Mucosa of stomach (tissue), 1 donor: ENCODE data around the gene BEAN1.
A peak's percentile ranks its signal among the peaks of the same experiment; 100 is the strongest.

Experiments used
- H3K27me3 ChIP-seq: one replicate; pipeline ENCODE4 v1.7.0; 2013; ENCODE audit warnings: mild to moderate bottlenecking, low read length; ENCODE audit not compliant: control insufficient read depth, insufficient read depth
- H3K36me3 ChIP-seq: one replicate; pipeline ENCODE4 v1.7.0; 2013; ENCODE audit warnings: low read length; ENCODE audit not compliant: control insufficient read depth, insufficient read depth
- H3K4me1 ChIP-seq: one replicate; pipeline ENCODE4 v1.7.0; 2013; ENCODE audit warnings: mild to moderate bottlenecking, low read length; ENCODE audit not compliant: control insufficient read depth, insufficient read depth
- H3K4me3 ChIP-seq: one replicate; pipeline ENCODE4 v1.7.0; 2013; ENCODE audit warnings: low read length
- H3K9ac ChIP-seq: one replicate; pipeline ENCODE4 v1.7.0; 2013; ENCODE audit warnings: mild to moderate bottlenecking, low read length, moderate library complexity
- H3K9me3 ChIP-seq: one replicate; pipeline ENCODE4 v1.7.0; 2013; ENCODE audit warnings: mild to moderate bottlenecking, low read length, moderate library complexity; ENCODE audit not compliant: control insufficient read depth
- donor health status: Pancreatic carcinoma.

The BEAN1 gene

DNA sequence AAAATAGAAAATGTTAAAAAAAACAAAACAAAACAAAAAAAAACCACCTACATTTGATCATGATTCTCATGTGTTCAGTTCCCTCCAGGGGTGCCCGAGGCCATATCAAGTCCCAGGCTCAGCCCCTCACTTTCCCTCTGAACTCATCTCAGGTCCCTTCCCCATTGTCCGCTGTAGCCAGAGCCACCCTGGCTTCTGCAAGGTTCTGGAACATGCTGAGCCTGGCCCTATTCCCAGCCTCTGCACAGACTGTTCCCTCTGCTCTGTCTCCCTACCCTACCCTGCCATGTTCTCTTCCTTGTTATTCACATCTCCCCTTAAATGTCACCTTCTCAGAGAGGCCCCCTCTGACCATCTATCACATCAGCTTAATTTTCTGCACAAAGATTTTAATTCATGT, 75.9 kb downstream of the BEAN1 start:
- no peak overlapping the region for H3K4me3 ChIP-seq
- no peaks in the 10 kb centered on the region for H3K36me3 ChIP-seq
- no peaks in the 10 kb centered on the region for H3K27me3 ChIP-seq
- no peaks in the 10 kb centered on the region for H3K9me3 ChIP-seq
- H3K4me1 ChIP-seq = peaks cover 6% of the 10 kb centered on the region
- no peak overlapping the region for H3K9ac ChIP-seq

DNA sequence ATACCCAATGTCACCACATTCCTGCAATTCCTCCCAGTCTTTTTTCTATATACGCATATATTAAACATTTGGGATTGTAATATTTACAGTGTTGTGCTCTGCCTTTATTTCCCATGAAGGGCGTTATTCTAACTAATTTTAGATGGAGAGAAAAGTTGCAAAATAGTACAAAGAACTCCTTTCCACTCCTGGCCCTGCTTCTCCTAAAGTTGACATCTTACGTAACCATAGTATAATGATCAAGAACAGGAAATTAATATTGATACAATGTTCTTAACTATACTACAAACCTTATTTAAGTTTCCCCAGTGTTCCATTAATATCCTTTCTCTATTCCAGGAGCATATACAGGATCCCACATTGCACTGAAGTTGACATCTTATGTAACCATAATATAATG, 76.5 kb downstream of the BEAN1 start:
- Histone ChIP-seq H3K36me3 (no peaks in the 10 kb centered on the region), H3K9me3 (no peaks in the 10 kb centered on the region), H3K27me3 (no peaks in the 10 kb centered on the region), H3K4me3 (no peak overlapping the region), H3K4me1 (peaks cover 12% of the 10 kb centered on the region), H3K9ac (no peak overlapping the region)

DNA sequence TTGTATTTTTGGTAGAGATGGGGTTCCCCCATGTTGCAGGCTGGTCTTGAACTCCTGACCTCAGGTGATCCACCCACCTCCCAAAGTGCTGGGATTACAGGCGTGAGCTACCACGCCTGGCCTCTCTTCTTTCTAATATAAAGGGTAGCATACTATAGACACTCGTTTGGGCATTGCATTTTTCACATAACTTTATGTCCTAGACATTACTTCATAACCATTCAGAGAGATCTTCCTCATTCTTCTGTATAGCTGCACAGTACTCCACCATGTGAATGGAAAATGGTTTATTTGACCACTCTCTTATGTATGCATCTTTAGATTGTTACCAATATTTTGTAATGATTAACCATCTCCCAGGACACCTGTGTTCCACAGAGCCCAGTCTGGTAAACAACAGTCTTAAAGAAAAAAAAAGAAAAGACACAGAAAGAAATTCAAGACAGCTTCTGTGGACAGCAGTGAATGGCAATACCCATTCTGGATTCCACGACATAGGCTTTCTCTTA, 80.7 kb downstream of the BEAN1 start:
- Histone ChIP-seq H3K4me1 (peaks cover 44% of the 10 kb centered on the region), H3K27me3 (no peaks in the 10 kb centered on the region), H3K36me3 (no peaks in the 10 kb centered on the region), H3K9me3 (no peaks in the 10 kb centered on the region), H3K4me3 (no peak overlapping the region), H3K9ac (no peak overlapping the region)

DNA sequence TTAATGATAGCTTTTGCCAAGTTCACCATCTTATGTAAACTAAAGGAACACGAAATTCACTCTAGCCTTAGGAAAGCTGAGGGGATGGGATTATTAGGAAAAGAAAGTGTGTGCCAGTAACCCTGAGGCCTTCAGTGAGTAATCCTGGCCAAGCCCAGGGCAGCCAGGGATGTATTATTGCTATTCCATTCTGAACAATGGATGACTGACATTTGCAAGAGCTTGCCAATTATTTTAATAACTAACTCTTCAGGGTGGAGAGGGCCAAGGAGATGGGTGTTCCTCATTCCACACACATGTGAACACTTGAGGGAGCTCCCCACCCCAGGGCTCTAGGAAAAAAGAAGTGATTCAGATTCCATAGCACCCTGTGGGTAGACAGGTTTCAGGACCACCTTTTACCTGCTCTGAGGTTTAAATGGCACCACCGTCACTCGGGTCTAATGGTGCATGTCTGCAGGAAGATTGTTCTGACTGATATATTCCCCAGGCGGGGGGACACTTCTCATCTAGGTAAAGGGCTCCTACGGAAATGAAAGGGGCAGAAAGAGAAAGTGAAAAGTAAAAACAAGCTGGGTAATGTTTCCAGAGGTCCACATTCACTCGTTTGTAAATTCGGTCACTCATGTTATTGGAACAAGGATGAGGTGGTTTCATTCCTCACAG, 81.3 kb downstream of the BEAN1 start:
- Histone ChIP-seq H3K4me3 (no peak overlapping the region), H3K4me1 (peaks cover 48% of the 10 kb centered on the region)

DNA sequence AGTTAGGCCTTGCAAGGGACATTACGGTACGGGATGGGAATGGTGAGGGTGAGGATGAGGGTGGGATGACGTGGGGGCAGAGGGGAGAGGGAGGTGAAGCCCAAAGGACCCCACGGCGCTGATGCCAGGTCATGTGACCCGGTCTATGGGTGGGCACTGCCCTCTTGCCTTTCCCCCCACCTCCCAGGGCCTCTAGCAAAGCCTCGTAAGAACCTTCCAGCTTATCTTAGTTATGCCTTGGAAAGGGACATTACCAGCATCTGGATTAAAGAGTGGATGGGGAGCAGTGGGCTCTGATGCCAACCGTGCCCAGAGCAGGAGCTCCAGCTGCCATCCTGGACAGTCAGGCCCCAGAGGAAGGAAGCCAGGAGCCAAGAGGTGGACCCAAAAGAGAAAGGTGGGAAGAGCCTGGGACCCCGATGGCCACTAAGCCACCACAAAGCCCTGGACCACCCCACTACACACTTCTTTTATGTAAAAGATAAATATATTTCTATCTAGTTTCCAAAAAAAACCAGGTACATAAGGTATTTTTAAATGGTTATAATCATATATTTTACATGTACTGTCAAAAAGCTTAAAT, 81.9 kb downstream of the BEAN1 start:
- H3K9me3 ChIP-seq = no peaks in the 10 kb centered on the region
- H3K4me3 ChIP-seq = no peak overlapping the region
- no peaks in the 10 kb centered on the region for H3K27me3 ChIP-seq
- H3K9ac ChIP-seq = peak overlapping the region; percentile 29
- peaks cover 48% of the 10 kb centered on the region for H3K4me1 ChIP-seq
- no peaks in the 10 kb centered on the region for H3K36me3 ChIP-seq

More for the DNA sequence above, 81.3 kb downstream of the BEAN1 start:
- Histone ChIP-seq H3K27me3 (no peaks in the 10 kb centered on the region), H3K9me3 (no peaks in the 10 kb centered on the region), H3K9ac (peak overlapping the region; percentile 29), H3K36me3 (no peaks in the 10 kb centered on the region)

DNA sequence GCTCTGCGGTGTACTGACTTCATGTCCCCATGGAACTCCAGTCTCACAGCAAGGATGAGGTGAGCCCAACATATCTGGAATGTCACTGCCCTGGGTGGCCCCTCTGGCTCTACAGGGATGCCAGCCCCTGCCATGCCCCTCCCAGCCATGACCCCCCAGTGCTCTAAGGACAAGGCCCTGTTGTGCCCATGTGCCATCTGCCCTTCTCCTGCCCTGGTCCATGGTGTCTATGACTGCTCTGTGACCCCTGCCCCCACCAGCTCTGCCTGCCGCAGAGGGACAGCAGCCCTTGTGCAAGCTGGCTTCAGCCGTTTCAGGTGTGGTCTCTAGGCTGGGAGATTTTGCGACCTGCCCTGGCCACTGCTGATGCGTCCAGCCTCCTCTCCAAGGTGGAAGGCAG, 82.5 kb downstream of the BEAN1 start:
- H3K4me1 ChIP-seq = peaks cover 48% of the 10 kb centered on the region

DNA sequence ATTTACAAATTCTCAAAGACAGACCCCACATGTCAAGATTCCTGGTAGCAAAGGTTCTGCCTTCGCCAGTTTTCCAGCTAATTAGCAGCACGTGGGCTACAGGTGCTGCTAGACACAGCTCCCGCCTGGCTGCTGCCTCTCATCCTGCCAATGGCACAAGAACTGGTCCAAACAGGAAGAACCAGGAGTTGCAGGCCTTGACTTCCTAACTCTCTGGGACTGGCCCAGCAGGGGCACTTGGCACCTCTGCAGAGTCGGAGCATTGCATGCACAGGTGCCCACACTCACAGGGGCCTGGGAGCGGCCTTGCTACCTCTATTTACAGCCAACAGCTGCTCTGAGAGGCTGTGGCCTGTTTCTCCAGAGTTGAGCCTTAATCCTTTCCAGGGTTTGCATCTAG, 83.2 kb downstream of the BEAN1 start:
- Histone ChIP-seq H3K9me3 (no peaks in the 10 kb centered on the region), H3K9ac (no peak overlapping the region), H3K4me1 (peaks cover 50% of the 10 kb centered on the region), H3K36me3 (peaks cover 1% of the 10 kb centered on the region), H3K4me3 (no peak overlapping the region), H3K27me3 (no peaks in the 10 kb centered on the region)

More for the DNA sequence above, 82.5 kb downstream of the BEAN1 start:
- no peaks in the 10 kb centered on the region for H3K36me3 ChIP-seq
- no peak overlapping the region for H3K4me3 ChIP-seq
- H3K27me3 ChIP-seq = no peaks in the 10 kb centered on the region
- H3K9me3 ChIP-seq = no peaks in the 10 kb centered on the region
- H3K9ac ChIP-seq = no peak overlapping the region

DNA sequence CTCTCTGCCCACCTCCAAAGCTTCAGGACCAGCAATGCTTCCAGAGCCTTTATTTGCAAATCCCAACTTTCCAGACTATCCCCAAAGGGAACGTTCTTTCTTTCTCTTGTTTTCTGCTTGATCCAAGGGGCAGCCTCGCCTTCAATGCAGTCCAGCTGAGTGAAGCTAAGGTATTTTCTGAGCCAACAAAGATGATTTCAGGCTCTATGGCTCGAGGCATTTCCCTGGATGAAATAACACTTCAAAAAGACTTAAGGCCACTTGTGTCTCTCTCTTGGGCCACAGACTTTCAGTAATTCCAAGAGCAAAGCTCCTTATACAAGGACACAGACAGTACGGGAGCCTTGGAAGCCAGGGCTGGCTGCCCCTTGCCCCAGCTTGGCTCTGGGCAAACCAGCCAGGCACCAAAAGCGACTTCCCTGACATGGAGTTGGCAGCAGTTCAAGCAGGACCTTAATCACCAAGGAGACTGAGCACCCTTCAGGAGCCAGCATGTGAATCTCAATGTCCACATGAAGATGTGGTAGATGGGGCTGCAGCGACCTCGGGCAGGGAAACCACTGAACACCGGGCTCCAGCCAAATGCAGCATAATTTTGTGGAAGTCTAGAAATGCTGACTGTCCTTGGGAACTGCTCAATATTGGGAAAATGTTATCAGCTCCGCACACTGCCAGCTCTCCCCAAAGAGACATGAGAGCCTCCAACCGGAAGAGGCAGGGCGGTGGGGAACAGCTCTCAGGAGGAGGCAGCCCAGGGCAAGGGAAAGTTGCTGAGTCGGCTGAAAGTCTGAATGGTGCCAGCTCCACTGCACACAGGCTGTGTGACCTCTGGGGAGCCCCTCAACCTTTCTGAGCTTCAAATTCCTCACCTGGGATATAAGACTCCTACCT, 83.9 kb downstream of the BEAN1 start:
- Histone ChIP-seq H3K4me1 (peaks cover 57% of the 10 kb centered on the region), H3K9me3 (no peaks in the 10 kb centered on the region), H3K27me3 (no peaks in the 10 kb centered on the region), H3K9ac (no peak overlapping the region), H3K4me3 (peak overlapping the region; percentile 5), H3K36me3 (peaks cover 4% of the 10 kb centered on the region)

DNA sequence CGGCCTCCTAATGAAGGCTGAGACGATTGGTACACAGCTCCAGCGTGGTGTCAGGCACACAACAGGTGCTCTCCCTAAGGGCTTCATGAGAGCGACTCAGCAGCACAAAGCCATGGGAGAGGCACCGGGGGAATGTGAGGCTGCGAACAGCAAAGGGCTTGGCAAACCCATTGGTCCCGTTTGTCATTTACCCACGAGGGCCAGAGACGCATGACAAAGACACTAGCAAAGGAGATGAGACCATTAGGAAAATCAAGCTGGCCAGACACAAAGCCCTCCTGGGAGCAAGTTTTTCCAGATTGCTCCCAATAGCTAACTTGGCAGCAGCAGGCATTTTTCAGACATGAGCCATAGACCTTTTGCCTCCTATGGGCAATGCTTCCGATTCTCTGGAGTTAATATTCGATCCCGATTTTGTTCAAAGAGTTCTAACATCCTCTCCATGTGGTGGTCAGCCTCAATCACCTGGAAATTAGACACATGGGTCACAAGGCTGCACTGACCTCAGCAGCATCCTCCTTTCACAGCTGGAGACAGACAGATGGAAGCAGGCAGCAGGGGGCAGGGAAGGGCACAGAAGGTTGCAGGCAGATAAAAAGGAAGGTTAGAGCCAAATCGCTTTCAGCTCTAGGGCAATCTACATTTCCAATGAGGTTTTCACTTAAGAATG, 84.6 kb downstream of the BEAN1 start:
- Histone ChIP-seq H3K36me3 (peaks cover 4% of the 10 kb centered on the region), H3K9me3 (no peaks in the 10 kb centered on the region), H3K4me3 (peak overlapping the region; percentile 5), H3K9ac (no peak overlapping the region), H3K4me1 (peaks cover 65% of the 10 kb centered on the region), H3K27me3 (no peaks in the 10 kb centered on the region)

DNA sequence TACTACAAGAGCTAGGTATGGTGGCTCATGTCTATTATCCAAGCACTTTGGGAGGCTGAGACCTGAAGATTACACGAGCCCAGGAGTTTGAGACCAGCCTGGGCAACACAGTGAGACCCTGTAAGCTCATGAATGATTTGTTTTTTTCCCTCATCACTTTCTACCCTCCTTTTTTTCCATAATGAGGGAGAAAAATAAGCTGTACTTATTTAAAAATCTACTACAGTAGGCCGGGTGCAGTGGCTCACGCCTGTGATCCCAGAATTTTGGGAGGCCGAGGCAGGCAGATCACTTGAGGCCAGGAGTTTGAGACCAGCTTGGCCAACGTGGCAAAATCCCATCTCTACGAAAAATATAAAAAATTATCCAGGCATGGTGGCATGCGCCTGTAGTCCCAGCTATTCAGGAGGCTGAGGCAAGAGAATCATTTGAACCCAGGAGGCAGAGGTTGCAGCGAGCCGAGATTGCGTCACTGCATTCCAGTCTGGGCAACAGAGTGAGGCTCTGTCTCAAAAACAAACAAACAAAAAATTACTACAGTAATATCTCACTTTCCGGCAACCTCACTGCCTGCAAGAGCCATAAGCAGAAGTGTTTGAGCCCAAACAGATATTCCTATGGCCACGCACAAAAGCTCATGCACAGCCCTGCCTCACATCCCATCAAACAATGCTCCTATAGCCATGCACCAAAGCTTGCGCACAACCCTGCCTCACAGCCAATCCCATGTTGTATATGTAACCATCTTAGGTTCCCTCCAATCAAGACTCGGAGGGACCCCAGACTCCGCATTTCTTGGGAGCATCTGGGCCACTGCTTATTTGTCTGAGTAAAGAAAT, 85.4 kb downstream of the BEAN1 start:
- Histone ChIP-seq H3K9ac (no peak overlapping the region), H3K27me3 (no peaks in the 10 kb centered on the region), H3K4me1 (peaks cover 71% of the 10 kb centered on the region), H3K9me3 (no peaks in the 10 kb centered on the region), H3K4me3 (no peak overlapping the region), H3K36me3 (peaks cover 4% of the 10 kb centered on the region)

DNA sequence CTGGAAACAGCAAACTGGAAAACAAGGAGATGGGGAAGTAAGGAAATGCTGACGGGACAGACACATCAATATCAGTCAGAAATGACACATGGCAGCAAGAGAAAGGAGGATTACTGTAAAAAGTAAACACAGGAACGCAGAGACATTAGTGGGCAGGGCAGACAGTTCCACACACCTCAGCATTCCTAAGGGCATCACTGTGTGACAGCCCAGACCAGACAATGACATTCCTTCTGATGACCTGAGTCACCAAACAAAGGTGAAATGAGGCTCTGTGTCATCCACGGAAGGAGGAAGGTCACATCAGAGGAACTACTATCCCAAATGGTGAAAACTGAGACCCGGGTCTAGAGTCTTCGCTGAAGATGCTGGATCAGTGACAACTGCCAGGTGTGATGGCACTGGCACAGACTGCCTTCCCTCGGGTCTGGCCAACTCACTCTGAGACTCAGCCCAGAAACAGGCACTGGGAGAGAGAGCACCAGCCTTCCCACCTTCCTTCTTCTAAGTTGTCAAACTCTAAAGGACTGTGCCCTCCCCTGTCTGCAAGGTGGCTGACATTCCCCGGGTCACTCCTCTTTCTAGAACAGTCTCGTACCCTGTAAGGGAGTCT, 86.1 kb downstream of the BEAN1 start:
- no peaks in the 10 kb centered on the region for H3K27me3 ChIP-seq
- H3K4me3 ChIP-seq = no peak overlapping the region
- no peak overlapping the region for H3K9ac ChIP-seq
- H3K9me3 ChIP-seq = no peaks in the 10 kb centered on the region
- H3K4me1 ChIP-seq = peaks cover 71% of the 10 kb centered on the region
- peaks cover 4% of the 10 kb centered on the region for H3K36me3 ChIP-seq
